Stimulated activated CD8-positive, alpha-beta memory T cell treated with anti-CD3 and anti-CD28 coated beads, Interleukin-12 subunit alpha, Interleukin-12 subunit beta, amount 100 ng/mL, for 24 hours (primary cell): ENCODE data around the gene WDR88.
"Not testable (repeated sequence)": the region's sequence is repeated elsewhere in the genome, so short reads cannot be mapped to it uniquely, and the experiment has no call there.

Source experiments
- DNase-seq: peaks from one replicate; pipeline ENCODE4 v3.0.0-alpha.2; 2020; ENCODE audit errors: extremely low read depth

The WDR88 gene

DNA sequence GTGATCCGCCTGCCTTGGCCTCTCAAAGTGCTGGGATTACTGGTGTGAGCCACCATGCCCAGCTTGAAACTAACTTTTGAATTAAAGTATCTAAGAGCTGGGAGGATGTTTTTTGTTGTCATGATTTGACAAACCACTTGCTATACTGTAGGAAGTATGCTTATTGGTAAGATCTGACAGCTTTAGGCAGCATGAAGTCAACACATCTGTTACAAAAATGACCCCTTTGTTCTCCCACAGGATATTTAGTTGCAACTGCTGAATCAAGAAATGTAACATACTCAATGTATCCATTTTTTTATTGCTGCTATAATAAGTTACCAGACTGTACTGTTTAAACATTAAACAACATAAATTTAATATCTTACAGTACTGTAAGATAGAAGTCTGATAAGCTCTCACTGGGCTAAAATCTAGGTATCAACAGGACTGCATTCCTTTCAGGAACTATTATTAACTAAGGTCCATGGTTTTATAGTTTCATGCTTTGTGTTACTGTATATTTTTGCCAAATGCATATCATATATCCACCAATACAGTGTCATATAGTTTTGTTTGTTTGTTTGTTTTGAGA is 39.4 kb downstream of the WDR88 start:
- no peak for DNase-seq

DNA sequence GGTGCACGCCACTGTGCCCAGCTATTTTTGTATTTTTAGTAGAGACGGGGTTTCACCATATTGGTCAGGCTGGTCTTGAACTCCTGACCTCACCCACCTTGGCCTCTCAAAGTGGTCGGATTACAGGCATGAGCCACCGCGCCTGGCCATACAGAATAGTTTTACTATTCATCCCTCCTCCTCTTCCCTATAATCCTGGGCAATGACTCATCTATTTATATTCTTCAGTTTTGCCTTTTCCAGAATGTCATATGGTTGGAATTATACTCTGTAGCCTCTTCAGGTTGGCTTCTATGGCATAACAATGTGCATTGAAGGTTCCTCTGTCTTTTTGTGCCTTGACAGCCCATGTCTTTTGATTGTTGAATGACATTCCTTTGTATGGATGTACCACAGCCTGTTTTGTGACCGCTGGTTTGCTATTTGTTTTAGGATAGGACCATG is 40.0 kb downstream of the WDR88 start:
- no peak for DNase-seq

DNA sequence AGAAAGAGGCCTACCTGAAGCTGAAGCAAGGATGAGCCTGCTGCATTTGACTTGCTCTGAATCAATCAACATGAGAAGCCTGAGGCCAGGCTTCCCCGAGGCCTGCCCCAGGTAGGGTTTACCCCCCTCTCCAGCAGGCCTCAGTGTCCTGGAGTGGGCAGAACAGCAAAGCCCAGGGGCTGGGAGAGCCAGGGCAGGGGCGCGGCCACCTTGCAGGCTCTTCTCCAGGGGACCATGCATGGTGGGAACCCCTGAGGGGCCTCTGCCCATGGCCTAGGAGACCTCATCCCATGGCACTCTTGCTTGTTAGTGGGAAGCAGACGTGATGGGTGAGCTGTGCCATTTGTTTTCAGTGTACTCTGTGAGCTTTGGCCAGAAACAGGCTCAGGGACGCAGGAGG is 42.3 kb downstream of the WDR88 start:
- DNase-seq = no peak

DNA sequence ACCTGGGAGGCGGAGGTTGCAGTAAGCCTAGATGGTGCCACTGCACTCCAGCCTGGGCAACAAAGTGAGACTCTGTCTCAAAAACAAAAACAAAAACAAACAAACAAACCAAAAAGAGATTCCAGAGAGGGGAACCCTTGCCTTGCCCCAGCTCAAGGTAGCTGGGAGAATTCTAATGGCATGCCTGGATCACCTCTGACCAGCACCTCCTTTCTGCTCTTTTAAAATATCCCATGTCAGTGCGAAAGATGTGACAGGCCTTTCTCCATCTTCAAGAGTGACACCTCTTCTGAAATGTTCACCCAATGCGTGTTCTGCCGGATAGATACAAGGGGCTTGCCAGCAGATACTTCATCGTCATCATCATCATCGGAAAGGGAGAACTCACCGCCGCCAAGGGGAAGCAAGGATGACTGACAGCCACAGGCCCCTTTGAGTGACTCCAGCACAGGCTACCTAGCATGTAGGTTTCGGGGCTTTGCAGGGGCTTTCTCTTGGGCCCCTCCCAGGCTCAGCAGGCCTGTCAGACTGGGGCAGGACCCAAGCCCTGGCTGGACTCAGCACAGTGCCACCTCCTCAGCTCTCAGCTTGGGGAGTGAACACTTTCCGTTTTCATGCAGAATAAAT is 43.4 kb downstream of the WDR88 start:
- no peak for DNase-seq

DNA sequence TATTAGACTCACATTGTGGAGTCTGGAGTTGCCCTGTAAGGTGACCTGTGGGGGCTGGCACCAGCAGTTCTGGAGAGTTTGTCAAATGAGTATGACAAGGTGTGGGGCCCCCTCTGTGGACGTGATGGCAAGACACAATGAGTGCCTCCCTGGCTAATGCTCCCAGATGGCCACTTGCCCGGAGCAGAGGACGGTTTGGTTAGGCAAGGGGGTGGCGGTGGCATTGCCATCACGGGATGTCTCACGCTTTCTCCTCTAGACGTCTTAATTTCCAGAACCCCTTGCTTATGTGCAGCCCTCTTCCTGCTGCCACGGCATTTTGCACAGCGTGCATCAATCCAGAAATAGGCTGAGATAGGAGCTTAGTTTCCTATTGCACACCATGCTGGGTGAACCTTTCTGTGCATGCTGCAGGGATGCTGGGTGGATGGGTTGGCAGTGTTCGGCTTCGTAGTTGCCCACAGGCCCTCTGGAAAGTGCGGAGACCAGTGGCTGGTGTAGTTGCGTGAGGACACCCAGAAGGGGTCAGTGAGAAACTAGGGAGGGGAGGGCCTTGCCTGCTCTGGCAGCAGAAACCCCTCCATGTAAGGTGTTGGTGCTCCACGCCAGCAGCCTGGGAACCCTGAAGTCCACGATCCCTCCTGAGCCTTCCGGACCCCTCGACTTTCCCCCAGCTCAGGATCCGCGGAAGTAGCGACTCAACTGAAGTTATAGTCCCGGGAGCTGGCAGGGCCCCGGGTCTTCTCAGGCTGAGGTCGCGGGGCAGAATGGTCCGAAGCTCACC is 44.2 kb downstream of the WDR88 start:
- no peak for DNase-seq

DNA sequence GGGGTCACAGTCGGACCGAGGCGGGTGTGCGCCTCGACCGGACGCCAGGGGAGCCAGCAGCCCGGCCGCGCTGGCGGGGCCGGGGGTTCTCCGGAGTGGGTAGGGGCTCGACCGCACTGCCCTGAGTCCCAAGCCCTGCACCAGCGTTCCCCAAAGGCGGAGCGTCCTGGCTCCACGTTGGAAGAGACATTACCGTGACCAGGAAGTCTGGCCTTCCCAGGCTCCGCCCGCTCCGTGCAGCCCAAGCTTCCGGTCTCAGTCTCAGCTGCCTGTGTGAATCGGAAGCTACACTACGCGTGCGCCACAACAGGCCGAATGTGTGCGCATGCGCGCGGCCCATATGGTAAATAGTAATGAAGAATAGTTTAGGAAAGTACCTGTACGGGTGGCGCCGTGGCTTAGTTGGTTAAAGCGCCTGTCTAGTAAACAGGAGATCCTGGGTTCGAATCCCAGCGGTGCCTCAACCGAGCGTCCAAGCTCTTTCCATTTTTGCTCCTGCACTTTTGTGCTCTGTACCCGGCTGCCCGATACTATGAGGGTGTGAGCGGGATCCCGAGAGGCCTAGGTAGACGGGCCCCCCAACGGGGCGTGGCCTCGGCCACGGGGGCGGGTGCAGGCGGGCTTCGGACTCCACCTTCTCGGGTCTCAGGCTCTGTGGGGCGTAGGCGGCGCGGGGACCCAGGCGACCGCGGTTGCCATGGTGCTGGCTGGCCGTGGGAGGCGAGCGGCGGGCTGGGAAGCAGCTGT is 44.9 kb downstream of the WDR88 start:
- DNase-seq = peak; percentile 93

DNA sequence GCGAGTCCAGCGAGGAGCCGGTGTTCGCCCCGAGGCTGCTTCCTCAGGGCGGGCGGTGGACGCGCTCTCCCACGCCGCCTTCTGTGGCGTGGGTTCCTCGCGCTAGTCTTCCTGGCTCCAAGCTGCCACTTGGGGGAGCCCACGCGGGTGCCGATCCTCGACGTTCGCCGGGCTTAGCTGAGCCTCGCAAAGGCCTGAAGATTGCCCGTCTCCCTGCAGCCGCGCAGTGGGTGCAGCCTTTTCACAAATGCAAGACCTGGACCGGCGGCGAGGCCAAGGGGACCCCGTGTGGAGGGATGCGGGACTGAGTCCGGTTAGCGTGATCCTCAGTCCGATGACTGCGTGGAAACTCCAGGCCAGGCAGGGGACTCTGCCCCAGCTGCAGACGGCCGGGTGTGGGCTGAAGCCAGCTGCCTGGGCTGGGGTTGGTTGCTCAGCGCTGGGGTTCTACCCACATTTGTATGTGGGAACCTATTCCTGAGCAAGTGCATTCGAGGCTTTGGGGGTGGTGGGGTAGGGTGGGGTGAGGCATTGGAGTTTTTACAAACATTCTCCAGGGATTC is 45.6 kb downstream of the WDR88 start:
- DNase-seq = peak; percentile 32

DNA sequence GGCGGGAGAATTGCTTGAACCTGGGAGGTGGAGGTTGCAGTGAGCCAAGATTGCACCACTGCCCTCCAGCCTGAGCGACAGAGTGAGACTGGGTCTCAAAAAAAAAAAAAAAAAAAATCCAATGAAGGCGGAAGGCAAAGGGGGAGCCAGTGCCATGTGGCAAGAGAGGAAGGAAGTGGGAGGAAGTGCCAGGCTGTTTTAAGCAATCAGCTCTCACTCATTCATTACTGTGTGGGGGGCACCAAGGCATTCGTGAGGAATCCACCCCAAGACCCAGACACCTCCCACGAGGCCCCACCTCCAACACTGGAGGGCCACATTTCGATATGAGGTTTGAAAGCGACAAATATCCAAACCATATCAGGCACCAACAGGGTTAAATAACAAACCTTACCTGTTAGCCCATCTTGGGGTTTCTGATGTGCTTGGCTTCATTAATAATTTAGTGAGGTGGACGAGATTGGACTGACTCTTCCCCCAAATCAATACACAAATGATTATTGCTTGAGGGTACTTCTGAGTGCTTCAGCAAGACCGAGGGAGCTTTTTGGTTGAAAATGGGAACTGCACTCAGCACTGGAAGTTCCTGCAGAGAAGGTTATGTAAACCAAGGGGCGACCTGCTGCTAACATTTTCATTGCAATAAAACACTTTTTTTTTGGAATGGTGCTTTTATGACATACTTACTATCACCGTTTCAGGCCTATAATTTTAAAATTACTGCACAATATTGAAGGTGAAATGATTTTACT is 54.7 kb downstream of the WDR88 start:
- DNase-seq = no peak

DNA sequence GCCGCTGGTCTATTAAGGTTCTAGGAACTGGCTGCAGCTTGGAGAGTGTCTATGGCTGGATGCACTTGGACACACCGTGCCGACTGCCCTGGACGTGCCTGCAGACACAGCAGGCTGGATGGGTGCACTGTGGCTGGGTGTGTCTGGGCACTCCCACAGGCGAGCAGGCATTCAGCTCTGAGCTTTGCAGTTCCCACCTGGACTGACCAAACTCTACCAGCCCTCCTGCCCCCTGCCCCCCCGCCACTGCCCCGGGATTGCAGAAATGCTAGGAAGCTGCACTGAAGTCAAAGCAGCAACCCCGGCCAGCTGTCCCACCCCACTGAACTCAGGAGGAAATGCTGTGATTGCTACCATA is 55.2 kb downstream of the WDR88 start:
- no peak for DNase-seq

DNA sequence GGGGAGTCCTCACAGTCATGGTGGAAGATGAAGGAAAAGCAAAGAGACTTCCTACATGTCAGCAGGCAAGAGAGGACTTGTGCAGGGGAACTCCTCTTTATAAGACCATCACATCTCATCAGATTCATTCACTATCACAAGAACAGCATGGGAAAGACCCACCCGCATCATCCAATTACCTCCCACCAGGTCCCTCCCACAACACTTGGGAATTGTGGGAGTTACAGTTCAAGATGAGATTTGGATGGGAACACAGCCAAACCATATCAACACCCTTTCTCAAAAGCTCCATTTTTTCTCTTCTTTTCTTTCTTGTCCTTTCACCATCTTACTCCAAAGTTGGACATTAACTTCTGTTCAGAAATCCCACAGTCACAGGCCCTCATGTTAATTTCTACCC is 57.5 kb downstream of the WDR88 start:
- no peak for DNase-seq

DNA sequence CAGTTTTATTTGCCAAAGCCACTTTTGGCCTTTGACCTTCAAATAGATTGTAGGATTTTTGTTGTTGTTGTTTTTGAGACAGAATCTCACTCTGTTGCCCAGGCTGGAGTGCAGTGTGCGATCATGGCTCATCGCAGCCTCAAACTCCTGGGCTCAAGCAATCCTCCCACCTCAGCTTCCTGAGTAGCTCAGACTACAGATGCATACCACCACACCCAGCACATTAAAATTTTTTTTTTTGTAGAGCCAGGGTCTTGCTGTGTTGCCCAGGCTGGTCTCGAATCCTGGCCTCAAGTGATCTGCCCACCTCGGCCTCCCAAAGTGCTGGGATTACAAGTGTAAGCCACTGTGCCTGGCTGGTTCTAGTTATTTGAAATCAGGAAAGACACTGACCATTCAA is 59.2 kb downstream of the WDR88 start:
- DNase-seq = not testable (repeated sequence)

DNA sequence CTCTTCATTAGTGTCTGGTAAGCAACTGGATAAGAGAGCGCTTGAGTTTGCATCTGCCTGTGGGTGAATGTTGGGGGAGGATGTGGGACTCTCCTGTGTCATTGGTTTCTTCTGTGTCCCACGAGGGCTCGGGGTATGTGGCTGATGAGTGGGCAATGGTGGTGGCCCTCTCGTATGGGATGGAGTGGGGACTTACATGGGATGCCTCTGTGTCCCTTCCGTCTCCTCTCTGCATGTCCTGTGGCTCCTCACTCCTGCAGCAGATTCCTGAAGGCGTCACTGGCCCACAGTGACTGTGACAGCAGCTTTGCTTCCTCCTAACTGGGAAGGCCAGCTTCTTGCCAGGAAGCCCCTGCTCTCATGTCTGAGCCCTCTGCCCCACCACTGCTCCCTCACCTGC is 59.6 kb downstream of the WDR88 start:
- DNase-seq = no peak

DNA sequence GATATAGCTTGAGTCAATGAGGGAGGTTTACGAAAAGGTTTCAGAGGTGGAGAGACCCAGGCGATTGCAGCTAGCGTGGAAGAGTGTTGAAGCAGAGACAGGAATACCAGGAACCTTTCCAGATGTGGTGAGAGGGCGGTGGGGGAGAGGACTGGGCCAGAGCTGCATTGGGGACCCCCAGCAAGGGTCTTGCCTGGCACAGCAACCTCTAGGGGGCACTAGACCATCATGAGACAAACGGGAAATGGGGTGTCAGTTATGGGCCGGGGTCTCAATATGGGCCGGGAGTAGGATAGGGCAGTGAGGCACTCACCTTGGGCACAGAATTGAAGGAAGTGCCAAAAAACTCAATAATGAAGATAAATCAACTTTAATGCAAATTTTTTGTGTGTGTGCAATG is 60.1 kb downstream of the WDR88 start:
- no peak for DNase-seq

DNA sequence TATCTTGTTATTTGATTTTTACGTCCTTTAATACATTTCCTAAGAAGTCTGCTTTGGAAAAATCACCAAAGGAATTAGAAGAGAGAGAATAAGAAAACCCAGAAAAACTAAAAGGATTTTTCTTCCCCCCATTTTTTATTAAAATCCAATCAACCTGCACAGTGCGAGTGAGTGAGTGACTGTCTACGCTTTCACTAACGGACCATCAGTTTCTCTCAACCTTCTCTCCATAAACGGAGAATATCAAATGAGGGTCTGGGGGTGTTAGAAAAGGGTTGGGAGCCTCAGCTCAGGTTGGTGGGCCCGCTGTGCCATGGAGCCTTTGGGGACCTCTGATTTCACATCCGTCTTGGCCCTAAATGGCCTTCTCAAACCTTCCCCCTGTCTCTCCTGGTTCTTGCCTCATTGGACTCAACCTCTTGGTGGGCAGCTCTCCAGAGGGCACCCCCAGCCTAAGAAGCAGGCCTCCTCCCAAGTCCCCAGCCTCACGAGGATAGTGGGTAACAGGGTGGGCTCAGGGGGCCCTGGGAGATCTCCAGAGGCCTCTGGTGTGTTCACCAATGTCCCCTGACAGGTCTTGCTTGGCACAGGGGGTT is 61.5 kb downstream of the WDR88 start:
- DNase-seq = no peak

DNA sequence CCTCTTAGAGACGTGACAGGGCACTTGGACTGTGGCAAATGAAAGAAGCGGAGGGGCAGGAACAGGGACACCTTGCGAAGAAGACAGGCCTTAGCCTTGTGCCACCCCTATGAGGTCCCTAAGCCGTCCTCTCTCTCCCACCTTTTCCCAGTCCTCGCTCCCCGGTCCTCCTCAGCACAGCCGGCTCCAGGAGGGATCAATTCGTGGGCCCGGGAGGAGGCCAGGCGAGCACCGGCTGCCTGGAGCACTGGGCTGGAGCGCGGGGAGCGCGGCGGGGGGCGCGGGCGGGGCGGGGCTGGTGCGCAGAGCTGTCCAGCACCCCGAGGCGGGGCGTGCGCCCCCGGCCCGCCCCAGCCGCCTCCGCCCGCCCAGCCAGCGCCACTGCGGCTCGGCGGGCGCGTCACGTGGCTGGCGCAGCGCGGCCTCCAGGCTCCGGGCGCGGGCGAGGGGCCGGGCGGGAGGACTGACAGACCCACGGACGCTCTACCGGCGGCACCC is 62.0 kb downstream of the WDR88 start, which contains the start of gene LRP3:
Gene LRP3 (plus strand): TSS at position 466 of the 498 bp plus-strand sequence. CDS start 456 bp downstream, outside the sequence.
- no peak for DNase-seq

DNA sequence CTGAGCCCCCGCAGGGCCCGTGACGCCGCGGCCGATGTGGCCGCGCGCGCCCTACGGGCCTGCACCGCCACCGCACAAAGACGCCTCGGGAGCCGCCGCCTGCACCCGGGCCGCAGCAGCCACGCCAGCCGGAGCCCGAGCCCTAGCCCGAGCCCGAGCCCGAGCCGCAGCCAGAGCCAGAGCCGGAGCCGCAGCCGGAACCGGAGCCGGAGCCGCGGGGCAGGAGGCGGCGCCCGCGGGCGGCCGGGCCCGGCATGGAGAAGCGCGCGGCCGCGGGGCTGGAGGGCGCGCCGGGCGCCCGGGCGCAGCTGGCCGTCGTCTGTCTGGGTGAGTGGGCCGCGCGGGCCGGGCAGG is 62.6 kb downstream of the WDR88 start:
- no peak for DNase-seq

DNA sequence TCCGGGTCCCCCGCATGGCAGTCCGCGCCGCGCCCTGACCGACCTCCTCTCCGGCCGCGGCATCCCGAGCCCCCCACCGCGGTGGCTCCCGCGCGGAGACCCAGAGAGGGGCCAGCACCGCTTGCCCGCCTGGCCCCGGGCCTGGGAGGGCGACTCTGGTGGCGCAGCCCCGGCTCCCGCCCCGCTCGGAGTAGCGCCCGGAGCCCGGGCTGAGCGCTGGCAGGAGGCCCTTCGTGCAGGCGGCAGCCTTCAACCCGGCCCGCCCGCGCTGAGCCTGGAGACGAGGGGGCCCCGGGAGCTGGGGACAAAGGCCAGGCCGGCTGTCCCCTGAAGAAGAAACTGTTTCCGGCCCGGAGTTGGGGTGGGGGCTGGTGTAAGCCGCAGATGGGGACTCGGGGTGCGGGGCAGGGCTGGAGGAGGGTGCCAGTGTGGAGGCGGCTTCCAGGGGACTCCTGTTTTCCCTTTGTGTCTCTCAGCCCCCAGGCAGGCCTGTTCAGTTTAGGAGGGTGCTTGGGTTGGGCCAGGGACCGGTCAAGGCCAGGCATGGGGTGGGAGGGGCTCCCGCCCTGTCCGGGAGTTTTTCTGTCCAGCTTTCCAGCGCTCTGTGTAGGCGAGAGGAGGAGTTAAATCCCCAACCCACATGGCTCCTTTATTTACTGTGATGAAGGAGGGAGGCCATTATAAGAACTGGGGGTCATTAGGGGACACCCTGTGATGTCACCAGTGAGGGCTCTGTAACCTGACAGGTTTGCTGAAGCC is 63.2 kb downstream of the WDR88 start:
- no peak for DNase-seq

DNA sequence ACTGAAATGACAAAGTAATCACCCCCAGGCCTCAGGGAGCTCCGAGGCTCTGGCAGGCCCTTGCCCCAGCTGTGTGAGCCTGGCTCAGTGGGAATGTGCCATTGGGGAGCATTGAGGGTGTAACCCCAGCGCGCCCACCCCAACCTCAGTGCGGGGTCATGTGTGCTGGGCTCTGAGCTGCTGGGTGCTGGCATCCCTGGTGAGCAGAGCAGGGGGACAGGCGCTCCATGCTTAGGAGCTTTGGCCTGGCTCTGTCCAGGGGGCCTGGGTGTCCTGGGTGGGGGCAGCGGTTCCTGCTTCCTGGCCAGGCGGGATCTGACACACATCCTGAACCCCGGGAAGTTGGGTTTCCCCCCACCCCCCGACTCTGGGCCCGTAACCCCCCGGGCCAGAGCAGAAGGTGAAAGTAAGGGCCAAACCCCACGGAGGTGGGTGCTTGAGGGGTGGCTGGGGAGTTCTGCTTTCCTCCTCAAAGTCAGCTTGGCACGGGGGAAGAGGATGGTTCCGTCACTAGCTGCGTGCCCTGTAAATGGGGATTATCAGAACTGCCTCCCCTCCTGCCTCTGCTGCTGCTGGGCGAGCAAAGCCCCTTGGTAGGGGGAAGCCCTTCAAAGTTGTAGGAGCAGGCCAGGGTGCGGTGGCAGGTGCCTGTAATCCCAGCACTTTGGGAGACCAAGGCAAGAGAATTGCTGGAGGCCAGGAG is 63.9 kb downstream of the WDR88 start:
- DNase-seq = no peak

DNA sequence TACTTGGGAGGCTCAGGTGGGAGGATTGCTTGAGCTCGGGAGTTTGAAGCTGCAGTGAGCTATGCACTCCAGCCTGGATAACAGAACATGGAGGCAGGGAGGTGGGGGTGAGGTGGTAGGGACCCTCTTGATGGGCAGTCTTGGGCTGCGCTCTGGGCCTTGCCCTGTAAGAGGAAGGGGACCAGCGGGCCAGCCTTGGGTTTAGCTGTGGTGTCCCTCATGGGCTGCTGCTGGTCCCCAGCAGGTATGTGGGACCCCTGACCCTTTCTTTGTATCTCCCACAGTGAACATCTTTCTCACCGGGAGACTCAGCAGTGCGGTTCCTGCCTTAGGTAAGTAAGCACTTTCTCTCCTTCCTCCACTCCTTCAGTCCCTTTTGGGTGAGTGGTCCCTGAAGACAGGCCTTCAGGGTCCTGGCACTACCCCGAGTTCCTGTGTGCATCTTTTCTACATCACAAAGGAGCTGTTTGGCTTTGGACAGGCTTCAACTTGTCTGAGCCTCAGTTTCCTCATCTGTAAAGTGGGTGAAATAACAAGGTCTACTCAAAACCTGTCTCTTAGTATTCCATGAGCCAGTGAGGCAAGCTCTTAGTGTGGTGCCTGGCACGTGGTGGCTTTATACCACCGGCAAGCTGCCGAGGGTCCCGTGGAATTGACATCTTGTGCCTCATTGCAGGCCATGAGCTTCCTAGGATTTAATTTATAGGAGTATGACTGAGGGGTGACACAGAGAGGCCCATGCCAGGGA is 64.7 kb downstream of the WDR88 start:
- DNase-seq = no peak
